ENCODE results near the gene SPINT2.

Gene SPINT2

DNA sequence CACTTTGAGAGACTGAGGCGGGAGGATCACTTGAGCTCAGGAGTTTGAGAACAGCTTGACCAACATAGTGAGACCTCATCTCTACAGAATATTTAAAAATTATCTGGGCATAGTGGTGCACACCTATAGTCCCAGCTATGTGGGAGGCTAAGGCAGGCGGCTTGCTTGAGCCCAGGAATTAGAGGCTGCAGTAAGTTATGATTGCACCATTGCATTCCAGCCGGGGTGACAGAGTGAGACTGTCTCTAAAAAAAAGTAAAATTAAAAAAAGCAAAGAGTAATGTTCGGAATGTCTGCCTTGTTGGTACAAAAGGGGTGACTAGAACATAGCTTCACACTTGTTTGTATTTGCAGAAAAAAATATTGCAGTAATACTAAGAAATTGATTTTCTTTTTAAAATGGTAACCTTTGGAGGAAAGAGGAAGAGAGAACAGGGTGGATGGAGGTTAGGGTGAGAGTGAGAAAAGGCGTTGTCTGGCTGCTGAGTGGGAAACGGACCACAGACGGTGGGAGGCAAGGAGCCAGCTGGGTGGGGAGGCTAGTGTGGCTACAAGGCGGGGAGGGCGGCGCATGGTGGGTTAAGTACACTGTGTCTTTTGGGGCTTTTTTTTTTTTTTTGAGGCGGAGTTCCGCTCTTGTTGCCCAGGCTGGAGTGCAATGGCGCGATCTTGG, 18.4 kb upstream of the SPINT2 start:
- no peak for DNase-seq (ENCODE audit: low read depth)
- no peak for TF ChIP-seq CTCF (conservative IDR thresholded peaks at IDR 0.05; ENCODE audit: low read depth, low read length)
- H3K4me3 ChIP-seq (ENCODE audit: low read length), result no peak overlapping the region

- DNase-seq (ENCODE audit: low read depth), result no peak
- no peak for TF ChIP-seq CTCF (conservative IDR thresholded peaks at IDR 0.05; ENCODE audit: low read depth, low read length)
- no peak overlapping the region for H3K4me3 ChIP-seq (ENCODE audit: low read length)
These were observed 17.2 kb upstream of the SPINT2 start for GRCh38 chr19:38247126-38247525.

GRCh38 chr19:38247734-38248268, 16.6 kb upstream of the SPINT2 start:
- H3K4me3 ChIP-seq (ENCODE audit: low read length), result no peak overlapping the region
- no peak for TF ChIP-seq CTCF (conservative IDR thresholded peaks at IDR 0.05; ENCODE audit: low read depth, low read length)
- DNase-seq (ENCODE audit: low read depth), result no peak

DNA sequence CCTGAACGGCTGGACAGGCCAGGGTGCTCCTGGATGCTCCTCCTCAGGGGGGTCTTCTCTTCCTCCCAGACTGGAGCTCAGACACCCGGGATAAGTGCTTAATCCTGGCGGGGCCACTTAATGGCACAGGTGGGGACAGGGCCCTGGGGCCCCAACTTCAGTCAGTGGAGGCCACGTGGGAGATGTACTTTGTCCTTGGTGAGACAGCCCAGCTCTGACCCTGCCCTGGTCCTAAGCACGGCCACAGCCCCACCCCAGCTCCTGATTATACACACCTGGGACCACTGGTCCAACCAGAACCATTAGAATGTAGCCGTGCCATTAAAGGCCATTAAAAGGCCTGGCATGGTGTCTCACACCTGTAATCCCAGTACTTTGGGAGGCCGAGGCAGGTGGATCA, 16.0 kb upstream of the SPINT2 start:
- no peak for TF ChIP-seq CTCF (conservative IDR thresholded peaks at IDR 0.05; ENCODE audit: low read depth, low read length)
- H3K4me3 ChIP-seq (ENCODE audit: low read length), result no peak overlapping the region
- no peak for DNase-seq (ENCODE audit: low read depth)

GRCh38 chr19:38250428-38250820, 13.9 kb upstream of the SPINT2 start:
- TF ChIP-seq CTCF (conservative IDR thresholded peaks at IDR 0.05; ENCODE audit: low read depth, low read length), result no peak

DNA sequence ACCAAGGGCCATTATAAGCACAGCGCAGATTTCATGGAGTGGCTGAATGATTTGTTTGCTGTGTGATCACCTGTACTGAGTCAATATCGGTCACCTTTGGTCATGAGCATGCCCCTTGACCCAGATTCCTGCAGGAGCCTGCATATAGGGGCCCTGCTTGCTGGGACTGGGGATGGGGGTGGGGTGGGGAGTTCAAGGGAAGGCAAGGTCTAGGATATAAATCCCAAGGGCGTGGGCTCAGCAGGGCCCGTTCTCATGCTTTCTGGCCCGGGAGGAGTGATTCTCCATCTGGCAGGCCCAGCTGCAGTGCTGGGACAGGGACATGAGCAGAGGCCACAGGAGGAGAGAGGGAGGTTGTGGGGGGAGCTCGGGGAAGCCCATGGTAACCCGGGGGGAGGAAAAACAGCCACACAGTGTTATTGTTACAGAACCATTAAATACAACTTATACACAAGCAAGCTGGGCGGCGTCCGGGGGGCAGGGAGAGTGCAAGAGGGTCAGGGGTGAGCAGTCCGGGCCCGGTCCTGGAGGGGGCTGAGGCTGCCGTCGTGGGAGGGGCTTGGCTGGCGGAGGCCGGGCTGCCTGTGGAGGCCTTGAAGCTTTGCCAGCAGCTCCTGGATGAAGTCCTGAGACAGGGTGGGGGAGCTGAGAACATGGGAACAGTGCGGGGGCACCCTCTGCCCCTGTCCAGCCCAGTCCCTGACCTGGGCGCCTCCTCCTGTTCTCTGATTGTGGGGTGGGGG, 13.4 kb upstream of the SPINT2 start:
- no peak overlapping the region for H3K4me3 ChIP-seq (ENCODE audit: low read length)
- TF ChIP-seq CTCF (conservative IDR thresholded peaks at IDR 0.05; ENCODE audit: low read depth, low read length), result no peak
- DNase-seq (ENCODE audit: low read depth), result no peak

More at GRCh38 chr19:38250428-38250820, 13.9 kb upstream of the SPINT2 start:
- no peak for DNase-seq (ENCODE audit: low read depth)
- H3K4me3 ChIP-seq (ENCODE audit: low read length), result no peak overlapping the region
